ENCODE data around the gene EML4. TPM values are rescaled to one million over a fixed set of nuclear protein-coding genes. Genes with fewer than 3 reads are reported as not detected.

Gene EML4
- total RNA-seq, 3 donors from 2014 or later = 19.4 to 68.5 (median 36.7) TPM

DNA sequence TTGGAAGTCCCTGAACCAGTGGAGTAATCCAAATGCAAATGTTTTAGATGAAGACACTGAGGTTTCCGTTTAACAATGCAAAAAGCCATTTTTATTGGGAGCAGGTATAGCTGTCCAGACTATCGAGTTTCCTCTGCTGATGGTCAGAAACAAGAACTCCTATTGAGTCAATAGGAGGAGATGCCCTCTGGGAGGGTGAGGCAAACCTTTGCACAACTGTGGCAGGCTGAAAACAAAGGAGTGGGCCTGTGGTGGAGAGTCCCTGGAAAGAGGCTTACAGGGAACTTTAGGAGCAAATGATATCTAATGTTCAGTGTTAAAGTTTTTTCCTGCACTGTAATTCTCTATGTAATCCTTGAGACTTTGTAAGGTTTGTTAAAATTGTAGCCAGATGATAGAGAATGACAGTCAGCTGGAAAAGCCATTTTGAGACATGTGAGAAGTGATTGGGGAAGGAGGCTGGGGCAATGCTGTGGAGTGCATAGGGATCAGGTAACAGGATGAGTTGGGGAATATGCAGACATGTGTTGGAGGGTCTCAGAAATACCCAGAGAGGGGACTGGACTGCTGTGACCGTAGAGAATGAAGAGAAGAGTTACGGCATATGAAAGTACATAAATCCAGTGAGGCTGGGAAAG is 15.1 kb upstream of the EML4 start:
- Histone ChIP-seq H3K27me3 (no peaks in the 10 kb centered on the region), H3K27ac (no peak overlapping the region), H3K4me3 (no peak overlapping the region), H3K36me3 (no peaks in the 10 kb centered on the region), H3K4me1 (no peaks in the 10 kb centered on the region), H3K9me3 (no peaks in the 10 kb centered on the region)
- no peak for DNase-seq (ENCODE audit: low spot score in 2 of 2)
- intact Hi-C loops (cut with DNase I; ENCODE audit: low total_unique reads) = no loop called here
- TF ChIP-seq POLR2A (IDR thresholded peaks at IDR 0.05) (no peak), CTCF (IDR thresholded peaks at IDR 0.05) (no peak), POLR2AphosphoS5 (IDR thresholded peaks at IDR 0.05) (no peak)

DNA sequence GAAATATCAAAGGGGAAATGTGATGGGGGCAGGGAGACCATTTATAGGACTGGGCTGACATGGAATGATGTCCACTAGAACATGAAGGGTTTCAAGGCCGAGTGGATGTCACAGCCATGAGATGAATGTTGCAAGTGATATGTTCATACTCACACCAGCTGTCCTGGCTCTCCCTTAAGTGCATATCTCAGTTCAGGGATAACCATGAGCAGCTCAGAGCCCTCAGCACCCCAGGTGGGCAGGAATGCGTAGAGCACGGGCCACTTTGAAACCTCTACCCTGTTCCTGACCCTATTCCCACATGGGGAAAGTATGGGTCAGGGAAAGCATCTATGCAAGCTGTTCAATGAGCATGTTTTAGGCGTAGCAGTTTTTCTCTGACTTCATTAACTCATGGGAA is 12.4 kb upstream of the EML4 start:
- no peak overlapping the region for H3K27ac ChIP-seq
- DNase-seq (ENCODE audit: low spot score in 2 of 2) = no peak
- no peaks in the 10 kb centered on the region for H3K27me3 ChIP-seq
- intact Hi-C loops (cut with DNase I; ENCODE audit: low total_unique reads) = no loop called here
- H3K9me3 ChIP-seq = no peaks in the 10 kb centered on the region
- no peaks in the 10 kb centered on the region for H3K36me3 ChIP-seq
- H3K4me3 ChIP-seq = no peak overlapping the region
- TF ChIP-seq POLR2A (IDR thresholded peaks at IDR 0.05) = no peak
- TF ChIP-seq CTCF (IDR thresholded peaks at IDR 0.05) = no peak
- no peak for TF ChIP-seq POLR2AphosphoS5 (IDR thresholded peaks at IDR 0.05)
- H3K4me1 ChIP-seq = no peaks in the 10 kb centered on the region

DNA sequence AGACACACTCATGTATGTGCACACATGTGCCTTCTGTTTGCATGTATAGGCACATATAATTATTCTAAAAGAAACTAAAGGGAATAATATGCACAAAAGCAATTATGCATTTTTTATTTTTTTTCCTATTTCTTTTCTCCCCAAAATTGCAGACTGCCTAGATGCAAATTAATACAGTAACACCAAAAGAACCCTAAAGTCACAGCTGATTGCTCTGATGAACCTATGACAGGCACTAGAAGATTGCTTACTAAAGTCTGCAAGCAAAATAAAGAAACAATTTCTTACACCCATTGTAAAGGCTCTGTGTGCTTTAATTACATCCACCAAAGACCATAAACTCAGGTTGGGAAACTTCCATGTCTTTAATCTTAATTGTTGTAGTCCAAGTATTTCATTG is 7.7 kb upstream of the EML4 start:
- H3K9me3 ChIP-seq = no peaks in the 10 kb centered on the region
- TF ChIP-seq CTCF (IDR thresholded peaks at IDR 0.05) = no peak
- no peak for TF ChIP-seq POLR2AphosphoS5 (IDR thresholded peaks at IDR 0.05)
- TF ChIP-seq POLR2A (IDR thresholded peaks at IDR 0.05) = no peak
- no peaks in the 10 kb centered on the region for H3K4me1 ChIP-seq
- intact Hi-C loops (cut with DNase I; ENCODE audit: low total_unique reads) = no loop called here
- H3K27me3 ChIP-seq = no peaks in the 10 kb centered on the region
- DNase-seq (ENCODE audit: low spot score in 2 of 2) = no peak
- no peak overlapping the region for H3K27ac ChIP-seq
- H3K36me3 ChIP-seq = no peaks in the 10 kb centered on the region
- H3K4me3 ChIP-seq = no peak overlapping the region

GRCh38 chr2:42163444-42164045 is 5.6 kb upstream of the EML4 start:
- DNase-seq (ENCODE audit: low spot score in 2 of 2) = no peak

More at GRCh38 chr2:42163444-42164045, 5.6 kb upstream of the EML4 start:
- Histone ChIP-seq H3K9me3 (no peaks in the 10 kb centered on the region), H3K4me1 (no peaks in the 10 kb centered on the region), H3K27me3 (no peaks in the 10 kb centered on the region), H3K36me3 (no peaks in the 10 kb centered on the region), H3K4me3 (no peak overlapping the region), H3K27ac (peak overlapping the region; percentile 72 to 77)
- intact Hi-C loops (cut with DNase I; ENCODE audit: low total_unique reads) = no loop called here
- TF ChIP-seq CTCF (IDR thresholded peaks at IDR 0.05) (no peak), POLR2A (IDR thresholded peaks at IDR 0.05) (no peak), POLR2AphosphoS5 (IDR thresholded peaks at IDR 0.05) (no peak)
